PC-3 (cell line): ENCODE results near the gene LYZL1.

Experiments used
- EZH2 ChIP-seq: fragments of 300-600 bp; sonication (generic); IDR thresholded peaks from one replicate; pipeline ENCODE4 v1.6.1; 2017; ENCODE audit warnings: antibody characterized with exemption, mild to moderate bottlenecking, low read length; ENCODE audit not compliant: unreplicated experiment
- EZH2phosphoT487 ChIP-seq: fragments of 300-600 bp; sonication (generic); IDR thresholded peaks from 2 replicates; pipeline ENCODE4 v1.6.1; 2018; ENCODE audit warnings: mild to moderate bottlenecking, antibody characterized with exemption, low read length, borderline replicate concordance
- TF ChIP-seq, protein P1 (sequence below): fragments of 300-600 bp; sonication (generic); conservative IDR thresholded peaks from 2 replicates; pipeline ENCODE4 v1.5.1; 2017; ENCODE audit warnings: antibody characterized with exemption, low read depth, mild to moderate bottlenecking, low read length

GRCh38 chr10:29273478-29273877 is 15.4 kb upstream of the LYZL1 start:
- TF ChIP-seq, protein P1, sequence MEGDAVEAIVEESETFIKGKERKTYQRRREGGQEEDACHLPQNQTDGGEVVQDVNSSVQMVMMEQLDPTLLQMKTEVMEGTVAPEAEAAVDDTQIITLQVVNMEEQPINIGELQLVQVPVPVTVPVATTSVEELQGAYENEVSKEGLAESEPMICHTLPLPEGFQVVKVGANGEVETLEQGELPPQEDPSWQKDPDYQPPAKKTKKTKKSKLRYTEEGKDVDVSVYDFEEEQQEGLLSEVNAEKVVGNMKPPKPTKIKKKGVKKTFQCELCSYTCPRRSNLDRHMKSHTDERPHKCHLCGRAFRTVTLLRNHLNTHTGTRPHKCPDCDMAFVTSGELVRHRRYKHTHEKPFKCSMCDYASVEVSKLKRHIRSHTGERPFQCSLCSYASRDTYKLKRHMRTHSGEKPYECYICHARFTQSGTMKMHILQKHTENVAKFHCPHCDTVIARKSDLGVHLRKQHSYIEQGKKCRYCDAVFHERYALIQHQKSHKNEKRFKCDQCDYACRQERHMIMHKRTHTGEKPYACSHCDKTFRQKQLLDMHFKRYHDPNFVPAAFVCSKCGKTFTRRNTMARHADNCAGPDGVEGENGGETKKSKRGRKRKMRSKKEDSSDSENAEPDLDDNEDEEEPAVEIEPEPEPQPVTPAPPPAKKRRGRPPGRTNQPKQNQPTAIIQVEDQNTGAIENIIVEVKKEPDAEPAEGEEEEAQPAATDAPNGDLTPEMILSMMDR, result no peak
- TF ChIP-seq EZH2 (no peak), EZH2phosphoT487 (no peak)
